GM12875 (cell line): ENCODE measurements around the gene ALOX5.

Experiments
- H3K4me3 ChIP-seq: one replicate; pipeline ENCODE4 v1.5.1; 2011; ENCODE audit warnings: low read depth, low read length, control low read depth
- TF ChIP-seq, protein P1 (sequence below): IDR thresholded peaks from 2 replicates; pipeline ENCODE4 v1.5.1; 2011; ENCODE audit warnings: low read depth, mild to moderate bottlenecking, control low read depth, inconsistent platforms, low read length, moderate library complexity, borderline replicate concordance; ENCODE audit not compliant: insufficient read depth

The ALOX5 gene

DNA sequence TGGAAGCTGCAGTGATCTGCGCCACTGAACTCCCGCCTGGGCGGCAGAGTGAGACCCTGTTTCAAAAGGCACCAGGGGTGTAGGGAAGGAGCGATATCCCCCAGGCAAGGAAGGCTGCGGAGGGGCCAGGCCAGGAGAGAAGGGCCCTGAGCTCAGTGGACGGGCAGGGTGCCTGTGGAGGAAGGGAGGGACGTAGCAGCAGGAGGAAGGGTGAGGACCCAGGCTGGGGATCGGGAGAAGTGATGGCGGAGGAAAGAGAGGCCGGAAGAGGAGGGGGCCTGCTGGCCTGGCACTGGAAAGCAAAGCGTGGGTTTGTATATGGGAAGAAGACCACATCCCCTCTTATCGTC, 45.6 kb downstream of the ALOX5 start:
- H3K4me3 ChIP-seq = peak overlapping the region; percentile 79
- TF ChIP-seq, protein P1, sequence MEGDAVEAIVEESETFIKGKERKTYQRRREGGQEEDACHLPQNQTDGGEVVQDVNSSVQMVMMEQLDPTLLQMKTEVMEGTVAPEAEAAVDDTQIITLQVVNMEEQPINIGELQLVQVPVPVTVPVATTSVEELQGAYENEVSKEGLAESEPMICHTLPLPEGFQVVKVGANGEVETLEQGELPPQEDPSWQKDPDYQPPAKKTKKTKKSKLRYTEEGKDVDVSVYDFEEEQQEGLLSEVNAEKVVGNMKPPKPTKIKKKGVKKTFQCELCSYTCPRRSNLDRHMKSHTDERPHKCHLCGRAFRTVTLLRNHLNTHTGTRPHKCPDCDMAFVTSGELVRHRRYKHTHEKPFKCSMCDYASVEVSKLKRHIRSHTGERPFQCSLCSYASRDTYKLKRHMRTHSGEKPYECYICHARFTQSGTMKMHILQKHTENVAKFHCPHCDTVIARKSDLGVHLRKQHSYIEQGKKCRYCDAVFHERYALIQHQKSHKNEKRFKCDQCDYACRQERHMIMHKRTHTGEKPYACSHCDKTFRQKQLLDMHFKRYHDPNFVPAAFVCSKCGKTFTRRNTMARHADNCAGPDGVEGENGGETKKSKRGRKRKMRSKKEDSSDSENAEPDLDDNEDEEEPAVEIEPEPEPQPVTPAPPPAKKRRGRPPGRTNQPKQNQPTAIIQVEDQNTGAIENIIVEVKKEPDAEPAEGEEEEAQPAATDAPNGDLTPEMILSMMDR = no peak

DNA sequence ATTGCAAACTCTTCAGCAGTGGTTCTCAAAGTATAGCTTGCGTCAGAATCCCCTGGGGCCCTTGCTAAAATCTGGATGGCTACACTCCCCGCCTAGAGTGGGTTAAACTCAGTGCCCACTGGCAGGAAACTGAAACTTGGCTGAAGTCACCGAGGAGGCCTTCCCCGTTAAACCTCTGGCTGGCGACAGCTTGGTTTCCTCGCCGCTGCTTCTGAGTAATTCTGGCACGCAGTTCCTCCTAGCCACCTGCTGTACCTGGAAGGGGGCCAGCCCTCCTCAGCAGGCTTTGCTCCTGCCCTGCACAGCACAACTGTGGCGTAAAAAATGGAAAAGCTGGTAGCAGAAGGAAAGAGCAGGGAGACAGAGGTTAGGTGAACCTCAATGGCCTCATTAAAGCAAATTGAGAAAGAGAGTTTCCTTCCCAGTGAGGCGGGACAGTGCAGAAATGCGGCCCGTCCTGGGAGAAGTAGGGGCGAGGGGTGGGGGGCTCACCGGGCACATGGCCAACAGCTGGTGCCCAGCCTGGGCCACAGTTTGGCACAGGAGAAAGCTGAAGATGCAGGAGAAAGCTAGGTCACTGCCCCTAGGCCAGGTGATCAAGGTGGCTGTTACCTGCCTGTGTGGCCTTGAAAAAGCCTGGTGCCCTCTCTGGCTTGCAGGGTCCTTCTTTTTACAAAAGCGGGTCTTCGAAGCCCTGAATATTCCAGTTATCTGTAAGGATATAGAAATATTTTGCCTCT, 46.6 kb downstream of the ALOX5 start:
- TF ChIP-seq, protein P1 = no peak
- no peak overlapping the region for H3K4me3 ChIP-seq

DNA sequence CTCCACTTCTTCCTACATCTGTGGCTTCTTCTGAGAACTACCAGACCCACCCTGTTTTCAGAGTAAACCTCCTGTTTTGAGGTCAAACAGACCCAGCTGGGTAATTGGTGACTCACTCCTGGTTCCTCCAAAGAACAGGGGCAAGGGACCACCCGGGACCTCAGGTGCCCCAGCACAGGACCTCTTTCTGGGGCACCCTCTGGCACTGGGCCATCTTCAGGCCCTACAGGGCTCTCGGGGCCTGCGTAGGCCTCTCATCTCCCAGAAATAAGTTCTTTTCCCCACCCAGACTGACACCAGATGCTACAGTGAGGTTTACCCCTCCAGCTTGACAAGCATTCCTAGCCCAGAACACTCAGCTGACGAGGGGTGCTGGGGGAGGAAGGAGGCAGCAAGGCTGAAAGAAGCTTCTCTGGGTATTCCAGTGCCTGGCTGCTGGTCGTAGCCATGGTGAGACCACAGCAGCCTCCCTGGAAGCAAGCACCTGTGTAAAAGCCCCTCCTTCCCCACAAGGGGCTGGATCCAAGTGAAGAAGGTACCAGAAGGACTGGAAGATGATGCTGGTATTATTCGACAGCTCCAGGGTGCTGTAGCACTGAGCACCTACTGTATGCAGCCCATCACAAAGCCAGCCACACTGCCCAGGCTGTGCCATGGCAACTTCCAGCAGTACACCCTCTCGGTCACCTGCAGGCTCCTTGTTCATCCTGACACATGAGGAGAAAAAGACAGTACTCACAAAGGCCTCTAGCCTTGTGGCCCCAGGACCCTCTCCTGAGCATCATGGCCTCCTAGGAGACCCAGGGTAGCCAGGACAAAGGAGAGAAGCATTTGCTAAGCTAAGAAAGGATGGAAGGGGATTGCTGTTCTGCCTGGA, 47.4 kb downstream of the ALOX5 start:
- no peak overlapping the region for H3K4me3 ChIP-seq

DNA sequence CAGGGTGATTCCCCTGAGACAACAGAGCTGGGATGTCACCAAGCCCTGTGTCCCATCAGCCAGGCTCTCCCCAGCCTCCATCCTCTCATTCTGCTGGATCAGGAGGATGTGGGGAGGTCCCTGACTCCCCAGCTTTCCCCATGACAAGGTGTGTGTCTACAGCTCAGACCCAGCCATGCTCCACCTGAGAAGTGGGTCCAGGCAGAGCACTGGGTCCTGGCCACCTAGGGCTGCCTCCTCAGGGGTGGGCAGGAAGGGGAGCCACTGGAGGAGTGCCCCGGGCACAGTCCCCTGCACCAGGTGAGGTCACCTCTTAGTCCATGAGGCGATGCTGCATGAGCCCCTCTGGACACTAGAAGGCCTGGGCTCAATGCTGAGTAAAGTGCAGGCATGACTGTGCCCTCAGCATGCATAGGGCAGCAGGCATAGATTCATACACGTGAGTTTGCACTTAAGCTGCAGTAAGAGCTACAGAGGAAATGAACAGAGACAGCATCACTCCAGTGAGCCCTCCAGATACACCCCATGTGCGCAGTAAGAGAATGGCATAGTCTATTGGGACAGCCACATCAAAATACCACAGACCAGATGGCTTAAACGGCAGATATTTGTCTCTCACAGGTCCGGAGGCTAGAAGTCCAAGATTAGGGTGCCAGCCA, 48.3 kb downstream of the ALOX5 start:
- H3K4me3 ChIP-seq = no peak overlapping the region
- TF ChIP-seq, protein P1 = no peak

More for the DNA sequence above, 47.4 kb downstream of the ALOX5 start:
- TF ChIP-seq, protein P1 = no peak

DNA sequence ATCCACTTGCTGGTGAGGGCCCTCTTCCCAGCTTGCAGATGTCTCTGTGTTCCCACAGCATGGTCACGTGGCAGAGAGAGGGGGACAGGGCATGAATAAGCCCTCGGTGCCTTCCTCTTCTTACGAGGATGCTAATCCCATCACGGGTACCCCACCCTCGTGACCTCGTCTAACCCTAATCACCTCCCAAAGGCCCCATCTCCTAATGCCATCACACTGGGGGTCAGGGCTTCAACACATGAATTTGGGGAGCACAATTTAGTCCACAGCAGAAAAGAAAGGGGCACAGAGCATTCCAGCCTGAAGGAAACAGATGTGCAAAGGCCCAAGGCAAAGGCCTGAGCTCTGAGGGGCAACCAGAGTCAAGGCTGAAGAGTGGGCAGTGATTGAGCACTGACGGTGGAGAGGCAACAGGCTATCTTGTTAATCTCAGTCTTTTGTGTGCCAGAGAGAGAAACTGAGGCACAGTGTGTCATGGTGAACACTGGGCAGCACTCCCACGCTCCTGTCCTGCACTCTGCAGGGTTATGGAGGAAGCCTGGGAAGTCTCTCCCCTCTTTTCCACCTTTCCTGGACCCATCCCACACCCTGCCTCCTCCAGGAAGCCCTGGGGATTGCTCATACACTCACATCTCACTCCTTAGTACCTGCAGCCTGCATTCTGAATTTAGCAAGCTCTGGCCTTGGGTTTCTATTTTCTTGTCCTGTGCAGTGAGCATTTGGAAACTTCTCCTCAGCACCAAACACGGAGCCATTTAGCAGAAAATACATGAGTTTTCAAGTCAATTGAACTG, 49.0 kb downstream of the ALOX5 start:
- H3K4me3 ChIP-seq = no peak overlapping the region
- TF ChIP-seq, protein P1 = no peak

DNA sequence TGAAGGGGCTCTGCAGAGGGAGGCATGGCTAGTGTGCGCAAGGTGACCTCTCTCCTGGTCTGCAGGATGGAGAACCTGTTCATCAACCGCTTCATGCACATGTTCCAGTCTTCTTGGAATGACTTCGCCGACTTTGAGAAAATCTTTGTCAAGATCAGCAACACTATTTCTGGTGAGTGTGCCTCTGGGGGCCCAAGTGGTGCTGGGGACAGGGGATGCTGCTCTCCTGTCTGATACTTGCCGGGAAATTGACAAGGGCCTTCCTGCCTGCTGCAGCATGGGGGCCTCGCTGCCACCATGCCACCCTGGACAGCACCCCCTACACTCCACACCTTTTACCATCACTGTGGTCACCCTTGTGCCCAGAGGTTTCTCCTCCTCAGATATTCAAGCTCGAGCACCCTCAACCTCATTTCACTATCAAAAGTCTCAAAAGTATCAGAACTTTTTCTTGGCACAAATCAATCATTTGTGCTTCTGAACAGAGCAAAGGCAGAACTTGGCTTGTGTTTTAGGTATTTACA, 50.0 kb downstream of the ALOX5 start:
- H3K4me3 ChIP-seq = no peak overlapping the region

More for the DNA sequence above, 50.0 kb downstream of the ALOX5 start:
- TF ChIP-seq, protein P1 = no peak
